Nephron progenitor cell (in vitro differentiated cells): Measurements from ENCODE around the gene NEAT1.

Source experiments
- DNase-seq: peaks from one replicate; pipeline ENCODE4 v3.0.0; 2021
- H3K27ac Mint-ChIP-seq: 2 replicates; pipeline ENCODE4 v1.8.0; 2021; ENCODE audit warnings: mild to moderate bottlenecking, moderate library complexity, mixed read lengths
- H3K27me3 Mint-ChIP-seq: 2 replicates; pipeline ENCODE4 v1.8.0; 2021; ENCODE audit warnings: mild to moderate bottlenecking, low read depth, mixed read lengths; ENCODE audit not compliant: poor library complexity
- H3K36me3 Mint-ChIP-seq: 2 replicates; pipeline ENCODE4 v1.8.0; 2021; ENCODE audit warnings: low read depth, mixed read lengths
- H3K4me1 Mint-ChIP-seq: 2 replicates; pipeline ENCODE4 v1.8.0; 2021; ENCODE audit warnings: mixed read lengths
- H3K4me3 Mint-ChIP-seq: 2 replicates; pipeline ENCODE4 v1.8.0; 2021; ENCODE audit warnings: mild to moderate bottlenecking, moderate library complexity, mixed read lengths
- H3K9me3 Mint-ChIP-seq: 2 replicates; pipeline ENCODE4 v1.8.0; 2021; ENCODE audit warnings: mild to moderate bottlenecking, moderate library complexity, mixed read lengths
- TF ChIP-seq, protein P1 (sequence below): fragments of 200-600 bp; sonication (generic); IDR thresholded peaks from 2 replicates; pipeline ENCODE4 v1.5.0; 2021; ENCODE audit warnings: antibody characterized with exemption

NEAT1 gene

DNA sequence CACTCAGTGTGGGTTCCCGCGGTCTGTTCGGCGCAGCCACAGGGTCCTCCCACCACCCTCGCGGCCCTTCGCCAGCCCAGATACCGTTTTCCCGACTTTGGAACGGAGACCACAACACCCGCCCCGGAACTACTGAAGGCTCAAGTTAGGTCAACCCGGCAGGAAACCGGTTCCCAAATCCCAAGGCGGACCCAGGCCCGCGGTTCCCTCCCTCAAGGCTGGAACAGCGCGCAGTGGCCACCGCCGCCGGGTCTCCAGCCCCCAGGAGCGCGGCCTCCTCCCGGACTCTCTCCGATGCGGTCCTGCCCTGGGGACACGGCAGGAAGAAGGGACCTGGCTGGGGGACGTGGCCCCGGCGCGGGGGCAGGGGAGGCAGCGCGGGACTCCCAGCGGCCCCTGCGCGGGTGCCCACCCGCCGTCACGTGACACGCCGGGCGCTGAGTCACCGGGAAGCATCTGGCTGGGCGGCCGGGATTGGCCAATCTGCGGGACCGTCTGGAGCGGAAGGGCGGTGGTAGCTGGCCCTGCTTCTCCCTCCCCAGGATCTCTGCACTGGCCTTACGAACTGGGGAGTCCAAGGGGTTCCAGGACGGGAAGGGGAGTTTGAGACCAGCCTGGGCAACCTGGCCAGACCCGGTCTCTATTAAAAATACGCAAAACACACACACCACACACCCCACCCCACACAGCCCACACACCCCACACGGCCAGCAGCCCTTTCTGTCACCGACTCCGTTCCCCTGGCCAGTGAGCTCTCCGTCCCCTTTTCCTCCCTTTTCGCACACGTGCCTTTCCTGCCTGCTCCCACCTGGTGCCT is 54.8 kb downstream of the NEAT1 start:
- Mint-ChIP-seq H3K27me3 (peaks cover 6% of the 10 kb centered on the region), H3K4me1 (peaks cover 48% of the 10 kb centered on the region), H3K36me3 (no peaks in the 10 kb centered on the region), H3K9me3 (no peaks in the 10 kb centered on the region), H3K27ac (peak overlapping the region; percentile 99), H3K4me3 (peak overlapping the region; percentile 93)
- peak; percentile 85 for DNase-seq
- TF ChIP-seq, protein P1, sequence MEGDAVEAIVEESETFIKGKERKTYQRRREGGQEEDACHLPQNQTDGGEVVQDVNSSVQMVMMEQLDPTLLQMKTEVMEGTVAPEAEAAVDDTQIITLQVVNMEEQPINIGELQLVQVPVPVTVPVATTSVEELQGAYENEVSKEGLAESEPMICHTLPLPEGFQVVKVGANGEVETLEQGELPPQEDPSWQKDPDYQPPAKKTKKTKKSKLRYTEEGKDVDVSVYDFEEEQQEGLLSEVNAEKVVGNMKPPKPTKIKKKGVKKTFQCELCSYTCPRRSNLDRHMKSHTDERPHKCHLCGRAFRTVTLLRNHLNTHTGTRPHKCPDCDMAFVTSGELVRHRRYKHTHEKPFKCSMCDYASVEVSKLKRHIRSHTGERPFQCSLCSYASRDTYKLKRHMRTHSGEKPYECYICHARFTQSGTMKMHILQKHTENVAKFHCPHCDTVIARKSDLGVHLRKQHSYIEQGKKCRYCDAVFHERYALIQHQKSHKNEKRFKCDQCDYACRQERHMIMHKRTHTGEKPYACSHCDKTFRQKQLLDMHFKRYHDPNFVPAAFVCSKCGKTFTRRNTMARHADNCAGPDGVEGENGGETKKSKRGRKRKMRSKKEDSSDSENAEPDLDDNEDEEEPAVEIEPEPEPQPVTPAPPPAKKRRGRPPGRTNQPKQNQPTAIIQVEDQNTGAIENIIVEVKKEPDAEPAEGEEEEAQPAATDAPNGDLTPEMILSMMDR: no peak

DNA sequence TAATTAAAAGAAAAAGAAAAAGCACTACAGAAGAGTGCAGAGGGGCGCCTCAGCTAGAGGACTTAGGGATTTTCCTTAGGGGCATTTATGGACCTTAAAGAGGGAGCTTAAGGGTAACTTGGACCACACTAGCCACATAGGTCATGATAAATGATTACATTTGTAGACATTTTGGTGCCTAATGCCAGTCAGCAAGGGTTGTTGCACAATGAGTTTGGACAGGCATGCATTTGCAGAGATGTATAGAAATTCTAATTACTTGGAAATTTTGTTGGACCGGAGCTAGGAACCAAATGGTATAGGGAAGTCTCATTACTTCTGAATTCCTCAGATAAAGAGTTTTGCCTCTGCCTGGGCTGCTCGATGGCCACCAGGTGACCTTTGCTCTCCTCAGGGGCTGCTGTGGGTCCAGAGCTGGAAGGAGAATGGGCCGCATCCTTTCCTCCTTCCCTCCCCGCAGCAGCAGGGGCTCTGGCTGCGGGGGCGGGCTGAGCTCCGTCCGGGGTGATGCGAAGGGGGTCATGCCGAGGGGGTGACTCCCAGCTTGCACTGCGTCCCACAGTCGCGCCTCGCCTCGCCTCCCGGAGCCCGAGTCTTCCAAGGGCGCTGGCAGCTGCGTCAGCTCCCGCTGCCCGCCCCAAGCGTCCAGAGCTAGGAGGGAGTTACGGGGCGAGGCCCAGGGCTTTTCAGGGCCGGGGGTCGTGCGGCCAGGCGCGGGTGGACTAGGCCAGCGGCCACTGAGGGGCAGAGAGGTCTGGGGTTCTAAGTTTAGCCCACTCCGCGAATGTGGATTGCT is 56.0 kb downstream of the NEAT1 start:
- no peaks in the 10 kb centered on the region for H3K36me3 Mint-ChIP-seq
- H3K27me3 Mint-ChIP-seq: peaks cover 6% of the 10 kb centered on the region
- no peak overlapping the region for H3K4me3 Mint-ChIP-seq
- H3K27ac Mint-ChIP-seq: peak overlapping the region; percentile 79
- no peak for DNase-seq
- H3K9me3 Mint-ChIP-seq: no peaks in the 10 kb centered on the region
- peaks cover 51% of the 10 kb centered on the region for H3K4me1 Mint-ChIP-seq
- TF ChIP-seq, protein P1: no peak

DNA sequence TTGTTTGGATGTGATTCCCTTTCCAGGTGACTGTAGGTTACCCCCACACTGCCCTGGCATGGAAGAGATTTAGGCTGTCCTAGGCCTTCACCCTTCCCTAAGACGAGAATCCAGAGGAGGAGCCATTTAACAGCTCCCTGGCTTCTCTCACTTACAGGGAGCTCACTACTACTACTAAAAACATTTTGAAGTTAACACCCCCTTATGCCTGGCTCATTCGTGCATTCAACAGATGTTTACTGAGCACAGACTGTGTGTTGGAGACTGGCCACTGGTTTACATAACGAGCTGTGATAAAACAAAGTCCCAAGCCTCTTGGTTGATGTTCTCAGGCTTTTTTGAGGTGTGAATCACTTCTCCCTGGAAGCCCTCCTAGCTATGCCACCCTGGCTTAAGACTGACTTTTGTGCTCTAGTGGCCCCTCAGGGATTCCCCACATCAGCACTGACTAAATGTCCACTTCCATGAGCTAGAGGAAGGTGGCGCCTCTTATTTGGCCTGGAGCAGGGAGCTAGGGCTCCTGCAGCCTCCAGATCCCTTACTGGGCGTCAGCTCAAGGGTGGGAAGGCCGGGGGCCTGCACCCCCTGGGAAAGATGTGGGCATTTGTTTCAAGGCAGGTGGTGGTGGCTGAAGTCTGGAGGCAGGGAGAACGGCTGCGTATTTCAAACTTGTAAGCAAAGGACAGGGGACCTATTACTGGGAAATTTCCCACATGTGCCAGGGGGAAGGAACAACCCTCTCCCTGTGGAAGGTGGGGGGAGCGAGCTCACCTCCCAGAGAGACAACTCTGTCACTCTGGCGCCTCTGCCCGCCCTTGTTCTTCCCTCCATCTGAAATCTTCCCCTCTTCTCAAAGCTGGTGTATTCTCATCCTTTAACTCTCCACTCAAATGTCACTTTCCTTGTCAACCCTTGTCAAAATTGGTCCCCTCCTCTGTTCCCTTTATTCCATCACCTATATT is 56.9 kb downstream of the NEAT1 start:
- TF ChIP-seq, protein P1: no peak
- Mint-ChIP-seq H3K27ac (peak overlapping the region; percentile 79), H3K27me3 (peaks cover 6% of the 10 kb centered on the region), H3K4me1 (peaks cover 56% of the 10 kb centered on the region), H3K9me3 (no peaks in the 10 kb centered on the region), H3K4me3 (peak overlapping the region; percentile 65), H3K36me3 (no peaks in the 10 kb centered on the region)
- no peak for DNase-seq

DNA sequence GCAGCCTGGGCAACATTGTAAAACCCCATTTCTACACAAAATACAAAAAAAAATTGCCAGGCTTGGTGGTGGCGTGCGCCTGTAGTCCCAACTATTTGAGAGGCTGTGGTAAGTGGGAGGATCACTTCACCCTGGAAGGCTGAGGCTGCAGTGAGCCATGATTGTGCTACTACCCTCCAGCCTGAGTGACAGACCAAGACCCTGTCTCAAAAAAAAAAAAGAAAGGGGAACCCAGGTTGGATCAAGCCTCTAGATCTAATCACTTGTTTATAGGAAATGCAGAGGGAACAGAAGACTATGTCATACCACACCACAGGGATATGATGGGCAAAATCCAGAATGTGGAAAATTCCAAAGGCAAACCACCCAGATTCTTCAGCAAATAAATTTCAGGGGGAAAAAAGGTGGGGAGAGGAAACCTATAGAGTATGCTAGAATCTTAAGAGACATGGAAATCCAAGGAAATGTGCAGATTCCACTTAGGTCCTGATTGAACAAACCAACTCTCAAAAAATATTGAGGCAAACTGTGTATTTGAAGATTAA is 59.8 kb downstream of the NEAT1 start:
- no peaks in the 10 kb centered on the region for H3K36me3 Mint-ChIP-seq
- H3K4me3 Mint-ChIP-seq: no peak overlapping the region
- no peak for DNase-seq
- TF ChIP-seq, protein P1: no peak
- H3K4me1 Mint-ChIP-seq: peaks cover 72% of the 10 kb centered on the region
- peaks cover 6% of the 10 kb centered on the region for H3K27me3 Mint-ChIP-seq
- H3K27ac Mint-ChIP-seq: peak overlapping the region; percentile 66
- H3K9me3 Mint-ChIP-seq: no peaks in the 10 kb centered on the region

DNA sequence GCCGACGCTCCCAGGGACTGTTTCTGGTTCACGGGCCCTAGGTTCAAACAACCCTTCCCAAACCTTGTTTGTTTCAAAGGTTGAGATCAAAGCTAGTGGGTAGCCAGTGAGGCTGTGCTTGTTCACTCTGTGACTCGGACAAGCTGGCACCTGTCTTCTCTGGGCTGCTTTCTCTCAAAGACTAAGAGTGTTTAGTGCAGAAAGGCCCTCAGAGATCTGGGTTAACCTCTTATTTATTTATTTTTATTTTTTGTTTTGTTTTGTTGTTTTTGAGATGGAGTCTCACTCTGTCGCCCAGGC is 63.3 kb downstream of the NEAT1 start:
- Mint-ChIP-seq H3K9me3 (no peaks in the 10 kb centered on the region), H3K4me1 (peaks cover 77% of the 10 kb centered on the region), H3K36me3 (no peaks in the 10 kb centered on the region), H3K27ac (peak overlapping the region; percentile 91), H3K27me3 (peaks cover 7% of the 10 kb centered on the region), H3K4me3 (peak overlapping the region; percentile 15)
- DNase-seq: no peak
- TF ChIP-seq, protein P1: no peak
